ENCODE data around the gene PSMB4. TPM values are rescaled to one million over a fixed set of nuclear protein-coding genes. Genes with fewer than 3 reads are reported as not detected.

The PSMB4 gene
- polyA plus RNA-seq, 3 donors, result 69.6 to 316 (median 85.6) TPM

DNA sequence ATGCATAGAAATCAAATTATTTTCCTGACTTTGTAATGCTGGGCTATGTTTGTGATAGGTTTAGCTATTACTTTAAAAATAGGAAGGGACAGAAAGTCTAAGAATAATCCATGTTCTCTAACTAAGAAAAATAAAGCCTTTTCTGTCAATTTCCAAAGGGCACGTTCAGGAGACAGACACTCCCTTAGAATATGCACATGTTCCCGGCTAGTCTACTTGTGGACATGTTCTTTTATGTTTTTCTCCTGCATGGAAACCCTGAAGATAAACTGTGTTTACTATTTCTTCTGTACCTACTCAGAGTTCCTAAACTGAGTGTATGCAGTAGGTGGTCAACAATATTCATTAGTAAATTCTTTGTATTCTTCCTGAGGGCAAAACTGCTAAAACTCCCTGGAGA is 12.5 kb downstream of the PSMB4 start:
- H3K9me3 Mint-ChIP-seq, result no peaks in the 10 kb centered on the region
- WGBS (ENCODE audit: insufficient coverage), result no CpG with 5 or more reads among the region's 2 CpGs
- no peak overlapping the region for H3K9ac ChIP-seq (ENCODE audit: insufficient read depth, low read length, poor library complexity, severe bottlenecking)
- H3K4me3 ChIP-seq (replicated peaks in 1 of 3; ENCODE audit: low read depth in 2 of 3, low read length in 3 of 3), result no peak overlapping the region
- intact Hi-C loops (cut with micrococcal nuclease), result no loop called here
- H3K36me3 Mint-ChIP-seq, result peaks cover 75 to 99% of the 10 kb centered on the region in 2 donors
- H3K4me1 ChIP-seq (ENCODE audit: control insufficient read depth in 1 of 2, insufficient read depth in 2 of 2, low read length in 2 of 2), result no peaks in the 10 kb centered on the region
- H3K27ac Mint-ChIP-seq, result no peak overlapping the region
- TF ChIP-seq, protein P1, sequence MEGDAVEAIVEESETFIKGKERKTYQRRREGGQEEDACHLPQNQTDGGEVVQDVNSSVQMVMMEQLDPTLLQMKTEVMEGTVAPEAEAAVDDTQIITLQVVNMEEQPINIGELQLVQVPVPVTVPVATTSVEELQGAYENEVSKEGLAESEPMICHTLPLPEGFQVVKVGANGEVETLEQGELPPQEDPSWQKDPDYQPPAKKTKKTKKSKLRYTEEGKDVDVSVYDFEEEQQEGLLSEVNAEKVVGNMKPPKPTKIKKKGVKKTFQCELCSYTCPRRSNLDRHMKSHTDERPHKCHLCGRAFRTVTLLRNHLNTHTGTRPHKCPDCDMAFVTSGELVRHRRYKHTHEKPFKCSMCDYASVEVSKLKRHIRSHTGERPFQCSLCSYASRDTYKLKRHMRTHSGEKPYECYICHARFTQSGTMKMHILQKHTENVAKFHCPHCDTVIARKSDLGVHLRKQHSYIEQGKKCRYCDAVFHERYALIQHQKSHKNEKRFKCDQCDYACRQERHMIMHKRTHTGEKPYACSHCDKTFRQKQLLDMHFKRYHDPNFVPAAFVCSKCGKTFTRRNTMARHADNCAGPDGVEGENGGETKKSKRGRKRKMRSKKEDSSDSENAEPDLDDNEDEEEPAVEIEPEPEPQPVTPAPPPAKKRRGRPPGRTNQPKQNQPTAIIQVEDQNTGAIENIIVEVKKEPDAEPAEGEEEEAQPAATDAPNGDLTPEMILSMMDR (IDR thresholded peaks at IDR 0.05), result no peak
- no peak overlapping the region for H3K27ac ChIP-seq (ENCODE audit: low read depth in 1 of 2, low read length in 2 of 2)
- no peak overlapping the region for H3K4me3 Mint-ChIP-seq
- H3K9me3 ChIP-seq (replicated peaks in 1 of 2; ENCODE audit: control insufficient read depth in 1 of 2, insufficient read depth in 1 of 2, low read length in 2 of 2), result no peaks in the 10 kb centered on the region
- H3K36me3 ChIP-seq (replicated peaks in 1 of 2; ENCODE audit: control insufficient read depth in 1 of 2, insufficient read depth in 2 of 2, low read length in 2 of 2), result peaks cover 90 to 98% of the 10 kb centered on the region in 2 donors
- H3K27me3 Mint-ChIP-seq (ENCODE audit: low read depth in 3 of 3), result no peaks in the 10 kb centered on the region
- H3K4me1 Mint-ChIP-seq, result no peaks in the 10 kb centered on the region
- no peaks in the 10 kb centered on the region for H3K79me2 ChIP-seq (ENCODE audit: insufficient read depth, low read length)
- no peaks in the 10 kb centered on the region for H3K27me3 ChIP-seq (ENCODE audit: control insufficient read depth in 2 of 2, insufficient read depth in 2 of 2, low read length in 2 of 2)
- H4K20me1 ChIP-seq (ENCODE audit: insufficient read depth, low read length), result no peaks in the 10 kb centered on the region
- no peak for DNase-seq
- H3K4me2 ChIP-seq (replicated peaks; ENCODE audit: extremely low read depth, low read length, poor library complexity, severe bottlenecking), result no peak overlapping the region
- H2AFZ ChIP-seq (ENCODE audit: insufficient read depth, low read depth, low read length, poor library complexity, severe bottlenecking), result no peak overlapping the region

DNA sequence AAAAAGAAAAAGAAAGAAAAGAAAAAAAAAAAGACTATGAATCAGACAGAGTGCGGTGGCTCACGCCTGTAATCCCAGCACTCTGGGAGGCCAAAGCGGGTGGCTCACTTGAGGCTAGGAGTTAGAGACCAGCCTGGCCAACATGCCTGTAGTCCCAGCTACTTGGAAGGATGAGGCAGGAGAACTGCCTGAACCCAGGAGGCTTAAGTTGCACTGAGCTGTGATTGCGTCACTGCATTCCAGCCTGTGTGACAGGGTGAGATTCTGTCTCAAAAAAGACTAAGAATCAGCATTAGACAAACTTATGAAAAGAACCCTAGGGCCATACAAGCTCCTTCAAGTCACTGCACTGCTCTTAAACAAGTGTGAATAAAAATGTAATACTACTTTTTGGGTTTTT is 16.9 kb downstream of the PSMB4 start:
- no peak for DNase-seq
- no peaks in the 10 kb centered on the region for H3K9me3 ChIP-seq (replicated peaks in 1 of 2; ENCODE audit: control insufficient read depth in 1 of 2, insufficient read depth in 1 of 2, low read length in 2 of 2)
- peaks cover 0 to 2% (median 0%) of the 10 kb centered on the region in 7 donors for H3K9me3 Mint-ChIP-seq
- no peaks in the 10 kb centered on the region for H4K20me1 ChIP-seq (ENCODE audit: insufficient read depth, low read length)
- no peaks in the 10 kb centered on the region for H3K4me1 Mint-ChIP-seq
- H3K4me2 ChIP-seq (replicated peaks; ENCODE audit: extremely low read depth, low read length, poor library complexity, severe bottlenecking), result no peak overlapping the region
- no peak overlapping the region for H3K4me3 Mint-ChIP-seq
- peaks cover 78 to 94% of the 10 kb centered on the region in 2 donors for H3K36me3 ChIP-seq (replicated peaks in 1 of 2; ENCODE audit: control insufficient read depth in 1 of 2, insufficient read depth in 2 of 2, low read length in 2 of 2)
- no peak overlapping the region for H3K9ac ChIP-seq (ENCODE audit: insufficient read depth, low read length, poor library complexity, severe bottlenecking)
- no peak overlapping the region for H2AFZ ChIP-seq (ENCODE audit: insufficient read depth, low read depth, low read length, poor library complexity, severe bottlenecking)
- peaks cover 55 to 94% of the 10 kb centered on the region in 2 donors for H3K36me3 Mint-ChIP-seq
- H3K4me3 ChIP-seq (replicated peaks in 1 of 3; ENCODE audit: low read depth in 2 of 3, low read length in 3 of 3), result no peak overlapping the region
- no peak overlapping the region for H3K27ac ChIP-seq (ENCODE audit: low read depth in 1 of 2, low read length in 2 of 2)
- H3K27me3 ChIP-seq (ENCODE audit: control insufficient read depth in 2 of 2, insufficient read depth in 2 of 2, low read length in 2 of 2), result no peaks in the 10 kb centered on the region
- TF ChIP-seq, protein P1 (IDR thresholded peaks at IDR 0.05), result no peak
- no peaks in the 10 kb centered on the region for H3K79me2 ChIP-seq (ENCODE audit: insufficient read depth, low read length)
- WGBS (ENCODE audit: insufficient coverage), result 100% methylated on average over 1 of the region's 4 CpGs
- H3K4me1 ChIP-seq (ENCODE audit: control insufficient read depth in 1 of 2, insufficient read depth in 2 of 2, low read length in 2 of 2), result no peaks in the 10 kb centered on the region
- no peaks in the 10 kb centered on the region for H3K27me3 Mint-ChIP-seq (ENCODE audit: low read depth in 3 of 3)
- peak overlapping the region in 1 of 7 donors; percentile 77 for H3K27ac Mint-ChIP-seq
- intact Hi-C loops (cut with micrococcal nuclease), result no loop called here
